PFSK-1 (cell line): ENCODE results near the gene SAMHD1.

Source experiments
- FOXP2 ChIP-seq: optimal IDR thresholded peaks from 2 replicates; pipeline ENCODE3; 2011; ENCODE audit warnings: borderline replicate concordance, control low read depth, inconsistent platforms; ENCODE audit not compliant: insufficient read depth; ENCODE audit errors: extremely low read length, extremely low read depth
- POLR2AphosphoS5 ChIP-seq: IDR thresholded peaks from 2 replicates; pipeline ENCODE4 v1.6.1; 2012; ENCODE audit warnings: low read depth, mild to moderate bottlenecking, control low read depth, low read length, moderate library complexity
- SIN3A ChIP-seq: IDR thresholded peaks from 2 replicates; pipeline ENCODE4 v1.6.1; 2012; ENCODE audit warnings: mild to moderate bottlenecking, low read length, moderate library complexity, borderline replicate concordance; ENCODE audit not compliant: insufficient read depth
- TAF1 ChIP-seq: IDR thresholded peaks from 2 replicates; pipeline ENCODE4 v1.6.1; 2012; ENCODE audit warnings: low read length, control low read depth, borderline replicate concordance; ENCODE audit not compliant: insufficient read depth
- TF ChIP-seq, protein P1 (sequence below), 2 experiments: IDR thresholded peaks; 2 replicates each; pipeline versions ENCODE4 v1.6.1 to v1.8.0; 2011 to 2012; ENCODE audit warnings: low read depth in 2 of 2, low read length in 2 of 2, control low read depth in 1 of 2, inconsistent platforms in 1 of 2, mild to moderate bottlenecking in 1 of 2, moderate library complexity in 1 of 2; ENCODE audit not compliant: insufficient read depth in 1 of 2

Gene SAMHD1

DNA sequence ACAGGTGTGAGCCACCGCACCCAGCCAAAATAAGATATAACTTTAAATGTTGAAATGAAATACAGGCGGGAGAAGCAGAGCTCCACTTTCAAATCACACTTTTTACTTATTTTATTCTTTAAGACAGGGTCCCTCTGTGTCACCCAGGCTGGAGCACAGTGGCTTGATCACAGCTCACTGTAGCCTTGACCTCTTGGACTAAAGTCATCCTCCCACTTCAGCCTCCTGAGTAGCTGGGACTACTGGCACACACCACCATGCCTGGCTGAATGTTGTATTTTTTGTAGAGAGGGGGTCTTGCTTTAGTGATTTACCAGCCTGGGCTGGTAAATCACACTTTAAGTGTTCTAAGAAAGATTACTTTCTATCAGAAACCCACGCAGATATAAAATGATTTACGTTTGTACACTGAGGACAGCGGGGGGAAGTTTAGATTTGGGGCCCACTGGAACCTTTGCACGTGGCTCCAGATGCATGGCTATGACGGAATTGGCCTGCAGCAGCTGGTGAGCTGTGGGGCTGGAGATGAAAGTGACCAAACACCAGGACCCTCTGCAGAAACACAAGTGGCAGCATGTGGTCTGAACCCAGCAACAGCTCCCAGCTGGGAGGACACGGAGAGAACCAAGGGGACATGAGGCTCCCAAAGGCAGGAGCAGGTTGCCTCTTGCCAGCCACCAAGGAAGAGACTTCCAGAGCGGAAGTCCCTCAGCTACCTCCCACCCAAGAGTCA lies 102.0 kb downstream of the SAMHD1 start:
- TF ChIP-seq TAF1 (no peak), POLR2AphosphoS5 (no peak), FOXP2 (no peak), SIN3A (no peak)
- TF ChIP-seq, protein P1, sequence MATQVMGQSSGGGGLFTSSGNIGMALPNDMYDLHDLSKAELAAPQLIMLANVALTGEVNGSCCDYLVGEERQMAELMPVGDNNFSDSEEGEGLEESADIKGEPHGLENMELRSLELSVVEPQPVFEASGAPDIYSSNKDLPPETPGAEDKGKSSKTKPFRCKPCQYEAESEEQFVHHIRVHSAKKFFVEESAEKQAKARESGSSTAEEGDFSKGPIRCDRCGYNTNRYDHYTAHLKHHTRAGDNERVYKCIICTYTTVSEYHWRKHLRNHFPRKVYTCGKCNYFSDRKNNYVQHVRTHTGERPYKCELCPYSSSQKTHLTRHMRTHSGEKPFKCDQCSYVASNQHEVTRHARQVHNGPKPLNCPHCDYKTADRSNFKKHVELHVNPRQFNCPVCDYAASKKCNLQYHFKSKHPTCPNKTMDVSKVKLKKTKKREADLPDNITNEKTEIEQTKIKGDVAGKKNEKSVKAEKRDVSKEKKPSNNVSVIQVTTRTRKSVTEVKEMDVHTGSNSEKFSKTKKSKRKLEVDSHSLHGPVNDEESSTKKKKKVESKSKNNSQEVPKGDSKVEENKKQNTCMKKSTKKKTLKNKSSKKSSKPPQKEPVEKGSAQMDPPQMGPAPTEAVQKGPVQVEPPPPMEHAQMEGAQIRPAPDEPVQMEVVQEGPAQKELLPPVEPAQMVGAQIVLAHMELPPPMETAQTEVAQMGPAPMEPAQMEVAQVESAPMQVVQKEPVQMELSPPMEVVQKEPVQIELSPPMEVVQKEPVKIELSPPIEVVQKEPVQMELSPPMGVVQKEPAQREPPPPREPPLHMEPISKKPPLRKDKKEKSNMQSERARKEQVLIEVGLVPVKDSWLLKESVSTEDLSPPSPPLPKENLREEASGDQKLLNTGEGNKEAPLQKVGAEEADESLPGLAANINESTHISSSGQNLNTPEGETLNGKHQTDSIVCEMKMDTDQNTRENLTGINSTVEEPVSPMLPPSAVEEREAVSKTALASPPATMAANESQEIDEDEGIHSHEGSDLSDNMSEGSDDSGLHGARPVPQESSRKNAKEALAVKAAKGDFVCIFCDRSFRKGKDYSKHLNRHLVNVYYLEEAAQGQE (IDR thresholded peaks at IDR 0.05; ENCODE audit: insufficient read depth in 1 of 2, low read depth in 2 of 2, low read length in 2 of 2): no peak

- TF ChIP-seq SIN3A: no peak
- TF ChIP-seq, protein P1 (IDR thresholded peaks at IDR 0.05; ENCODE audit: insufficient read depth in 1 of 2, low read depth in 2 of 2, low read length in 2 of 2): no peak
- no peak for TF ChIP-seq FOXP2
- TF ChIP-seq TAF1: no peak
- TF ChIP-seq POLR2AphosphoS5: no peak
Measured at GRCh38 chr20:36848677-36849076, 102.8 kb downstream of the SAMHD1 start.

GRCh38 chr20:36848078-36848660 lies 103.3 kb downstream of the SAMHD1 start:
- no peak for TF ChIP-seq SIN3A
- TF ChIP-seq, protein P1 (IDR thresholded peaks at IDR 0.05; ENCODE audit: insufficient read depth in 1 of 2, low read depth in 2 of 2, low read length in 2 of 2): no peak
- no peak for TF ChIP-seq TAF1
- no peak for TF ChIP-seq FOXP2
- TF ChIP-seq POLR2AphosphoS5: no peak

GRCh38 chr20:36847710-36848040 lies 103.8 kb downstream of the SAMHD1 start:
- TF ChIP-seq SIN3A (no peak), POLR2AphosphoS5 (no peak), FOXP2 (no peak), TAF1 (no peak)
- TF ChIP-seq, protein P1 (IDR thresholded peaks at IDR 0.05; ENCODE audit: insufficient read depth in 1 of 2, low read depth in 2 of 2, low read length in 2 of 2): no peak
